Esophagus muscularis mucosa (tissue), 4 donors: ENCODE measurements around the gene PDK3.

Experiments
- CTCF ChIP-seq, 3 experiments: fragments of 200-600 bp in 2 of 3; fragments of 450-650 bp in 1 of 3; sonication (generic) in 2 of 3; IDR thresholded peaks; one replicate each; pipeline ENCODE4 v1.5.1; 2017 to 2019; ENCODE audit warnings: antibody characterized with exemption in 3 of 3, mild to moderate bottlenecking in 2 of 3, moderate library complexity in 1 of 3
- EP300 ChIP-seq: sonication (generic); formaldehyde crosslinking; IDR thresholded peaks from one replicate; pipeline ENCODE4 v1.6.1; 2017; ENCODE audit warnings: antibody characterized with exemption
- POLR2A ChIP-seq: fragments of 450-650 bp; IDR thresholded peaks from one replicate; pipeline ENCODE4 v1.6.1; 2017; ENCODE audit warnings: antibody characterized with exemption, moderate library complexity, mild to moderate bottlenecking, low read depth
- POLR2AphosphoS5 ChIP-seq, 2 donors: sonication (generic); formaldehyde crosslinking; IDR thresholded peaks; one replicate each; pipeline ENCODE4 v1.6.1; 2017; ENCODE audit warnings: antibody characterized with exemption in 2 of 2

GRCh38 chrX:24567169-24567568 is 102.1 kb downstream of the PDK3 start:
- TF ChIP-seq CTCF (IDR thresholded peaks at IDR 0.05) (no peak), POLR2A (no peak), EP300 (no peak), POLR2AphosphoS5 (IDR thresholded peaks at IDR 0.05) (no peak)
